ENCODE results near the gene MXRA7.

MXRA7 gene

DNA sequence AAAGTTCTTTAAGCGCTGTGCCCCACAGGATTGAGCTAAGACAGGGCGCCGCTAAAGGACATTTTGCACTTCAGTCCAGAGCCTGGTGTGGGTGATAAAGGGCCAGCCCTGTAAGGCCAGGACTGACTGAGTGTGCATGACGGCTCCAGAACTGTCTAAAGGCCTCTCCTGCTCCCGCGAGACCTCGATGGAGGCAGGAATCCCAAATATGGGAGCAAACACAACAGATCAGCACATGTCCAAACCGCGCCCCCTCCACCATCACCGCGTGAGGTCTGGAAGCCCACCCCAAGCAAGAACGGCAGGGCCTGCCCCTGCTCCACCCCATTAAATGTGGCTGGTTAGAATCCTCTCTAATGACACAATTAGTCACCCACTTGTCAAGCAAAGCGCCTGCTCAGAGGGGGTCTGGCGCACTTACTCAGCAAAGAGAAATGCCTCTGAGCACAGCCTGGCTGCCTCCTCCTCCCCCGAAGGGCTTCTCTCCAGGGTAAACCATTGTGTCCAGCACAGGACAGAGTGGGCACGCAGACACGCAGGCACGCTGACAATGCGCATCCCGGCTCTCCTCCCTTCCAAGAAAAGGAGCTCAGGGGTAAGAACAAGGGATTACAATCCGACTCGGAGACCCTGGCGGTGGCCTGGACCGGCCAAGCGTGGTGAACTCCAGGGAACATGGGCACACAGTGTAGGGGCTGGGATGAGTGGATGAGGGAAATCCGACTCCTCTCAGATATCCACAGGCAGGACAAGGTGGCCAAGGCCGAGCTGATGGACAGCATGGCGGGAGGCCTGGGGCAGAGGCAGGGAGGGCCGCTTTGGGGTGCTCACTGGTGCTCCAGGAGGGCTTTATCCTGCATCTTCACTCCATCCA is 1.5 kb downstream of the MXRA7 start:
- no peak for TF ChIP-seq ZFX (IDR thresholded peaks at IDR 0.05)
- TF ChIP-seq, protein P1, sequence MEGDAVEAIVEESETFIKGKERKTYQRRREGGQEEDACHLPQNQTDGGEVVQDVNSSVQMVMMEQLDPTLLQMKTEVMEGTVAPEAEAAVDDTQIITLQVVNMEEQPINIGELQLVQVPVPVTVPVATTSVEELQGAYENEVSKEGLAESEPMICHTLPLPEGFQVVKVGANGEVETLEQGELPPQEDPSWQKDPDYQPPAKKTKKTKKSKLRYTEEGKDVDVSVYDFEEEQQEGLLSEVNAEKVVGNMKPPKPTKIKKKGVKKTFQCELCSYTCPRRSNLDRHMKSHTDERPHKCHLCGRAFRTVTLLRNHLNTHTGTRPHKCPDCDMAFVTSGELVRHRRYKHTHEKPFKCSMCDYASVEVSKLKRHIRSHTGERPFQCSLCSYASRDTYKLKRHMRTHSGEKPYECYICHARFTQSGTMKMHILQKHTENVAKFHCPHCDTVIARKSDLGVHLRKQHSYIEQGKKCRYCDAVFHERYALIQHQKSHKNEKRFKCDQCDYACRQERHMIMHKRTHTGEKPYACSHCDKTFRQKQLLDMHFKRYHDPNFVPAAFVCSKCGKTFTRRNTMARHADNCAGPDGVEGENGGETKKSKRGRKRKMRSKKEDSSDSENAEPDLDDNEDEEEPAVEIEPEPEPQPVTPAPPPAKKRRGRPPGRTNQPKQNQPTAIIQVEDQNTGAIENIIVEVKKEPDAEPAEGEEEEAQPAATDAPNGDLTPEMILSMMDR (conservative IDR thresholded peaks at IDR 0.05): no peak
- H3K27ac ChIP-seq: no peak overlapping the region

DNA sequence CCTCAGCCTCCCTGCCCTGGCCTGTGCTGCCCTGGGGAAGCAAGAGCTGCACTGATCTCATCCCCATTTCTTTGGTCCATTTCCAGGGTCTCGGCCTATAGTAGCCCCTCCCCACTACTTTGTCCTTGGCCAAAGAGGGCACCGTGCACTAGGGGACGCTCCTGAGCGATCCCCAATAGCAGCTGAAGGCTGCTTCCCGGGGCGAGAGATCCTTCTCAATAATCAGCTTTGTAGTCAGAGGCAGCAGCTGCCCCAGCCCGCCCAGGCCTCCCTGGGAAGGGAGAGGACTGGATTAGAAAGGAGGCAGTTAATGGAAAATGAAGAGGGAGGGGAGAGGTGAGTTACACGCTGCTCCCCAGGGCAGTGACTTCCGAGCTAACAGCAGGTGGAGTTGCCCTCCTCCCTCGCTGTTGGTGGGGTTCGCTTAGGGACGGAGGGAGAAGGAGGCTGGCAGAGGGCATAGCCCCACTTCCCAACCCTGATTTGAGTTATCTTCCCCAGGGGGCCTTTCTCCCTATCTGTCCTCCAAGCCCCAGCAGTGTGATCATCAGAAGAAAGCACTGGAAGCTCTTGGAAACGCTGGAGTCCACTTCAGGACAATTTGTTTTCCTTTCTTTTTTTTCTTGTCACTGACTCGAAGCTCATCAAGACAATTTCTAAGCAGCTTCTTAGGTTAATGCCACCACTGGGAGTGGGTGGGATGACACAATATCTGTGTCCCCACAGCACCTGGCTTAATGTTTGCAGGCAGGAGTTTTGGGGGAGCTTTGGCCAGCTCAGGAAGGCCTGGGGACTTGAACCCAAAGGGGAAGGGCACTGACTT is 2.6 kb downstream of the MXRA7 start:
- H3K27ac ChIP-seq: no peak overlapping the region
- TF ChIP-seq, protein P1 (conservative IDR thresholded peaks at IDR 0.05): no peak
- TF ChIP-seq ZFX (IDR thresholded peaks at IDR 0.05): no peak

- TF ChIP-seq, protein P1 (conservative IDR thresholded peaks at IDR 0.05): no peak
- no peak for TF ChIP-seq ZFX (IDR thresholded peaks at IDR 0.05)
- no peak overlapping the region for H3K27ac ChIP-seq
Observed at GRCh38 chr17:76706817-76707216, 3.9 kb downstream of the MXRA7 start.

GRCh38 chr17:76704805-76705204 is 6.0 kb downstream of the MXRA7 start:
- TF ChIP-seq, protein P1 (conservative IDR thresholded peaks at IDR 0.05): no peak
- TF ChIP-seq ZFX (IDR thresholded peaks at IDR 0.05): no peak
- H3K27ac ChIP-seq: no peak overlapping the region

- no peak for TF ChIP-seq ZFX (IDR thresholded peaks at IDR 0.05)
- TF ChIP-seq, protein P1 (conservative IDR thresholded peaks at IDR 0.05): no peak
- H3K27ac ChIP-seq: no peak overlapping the region
Observed at GRCh38 chr17:76702941-76703637, 7.7 kb downstream of the MXRA7 start.

DNA sequence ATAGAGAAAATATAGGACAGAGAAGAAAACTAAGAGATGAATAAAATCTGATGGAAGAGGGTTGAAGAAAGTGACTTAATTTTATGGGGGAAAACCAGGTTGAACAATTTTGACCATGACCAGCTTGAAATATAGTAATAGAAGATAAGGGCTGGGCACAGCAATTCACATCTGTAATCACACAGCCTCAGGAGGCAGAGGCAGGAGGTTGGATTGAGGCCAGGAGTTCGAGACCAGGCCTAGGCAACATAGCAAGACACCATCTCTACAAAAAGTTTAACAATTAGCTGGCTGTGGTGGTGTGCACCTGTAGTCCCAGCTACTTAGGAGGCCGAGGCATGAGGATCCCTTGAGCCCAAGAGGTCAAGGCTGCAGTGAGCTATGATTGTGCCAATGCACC is 8.7 kb downstream of the MXRA7 start:
- H3K27ac ChIP-seq: no peak overlapping the region
- TF ChIP-seq, protein P1 (conservative IDR thresholded peaks at IDR 0.05): no peak
- TF ChIP-seq ZFX (IDR thresholded peaks at IDR 0.05): no peak
